Mesothelial cell of epicardium (in vitro differentiated cells): ENCODE measurements around the gene HS2ST1. TPM values are rescaled to one million over a fixed set of nuclear protein-coding genes. Genes with fewer than 3 reads are reported as not detected.
"Not testable (repeated sequence)": the region's sequence is repeated elsewhere in the genome, so short reads cannot be mapped to it uniquely, and the experiment has no call there.

Experiments used
- DNase-seq, 2 experiments: peaks; one replicate each; pipeline ENCODE4 v3.0.0; 2021; ENCODE audit warnings: low spot score in 2 of 2; ENCODE audit not compliant: unreplicated experiment in 2 of 2
- H3K27ac Mint-ChIP-seq: 2 replicates; pipeline ENCODE4 v1.8.0; 2021; ENCODE audit warnings: mixed read lengths
- H3K27me3 Mint-ChIP-seq: 2 replicates; pipeline ENCODE4 v1.8.0; 2021; ENCODE audit warnings: low read depth, mixed read lengths
- H3K36me3 Mint-ChIP-seq: 2 replicates; pipeline ENCODE4 v1.8.0; 2021; ENCODE audit warnings: mixed read lengths
- H3K4me1 Mint-ChIP-seq: 2 replicates; pipeline ENCODE4 v1.8.0; 2021; ENCODE audit warnings: mixed read lengths
- H3K4me3 Mint-ChIP-seq: 2 replicates; pipeline ENCODE4 v1.8.0; 2021; ENCODE audit warnings: mild to moderate bottlenecking, moderate library complexity, mixed read lengths
- H3K9me3 Mint-ChIP-seq: 2 replicates; pipeline ENCODE4 v1.8.0; 2021; ENCODE audit warnings: mixed read lengths
- total RNA-seq: library from RNA; stranded (reverse); gene quantifications from 3 replicates; pipeline ENCODE4 v1.2.1, GENCODE V29; 2021
- TF ChIP-seq, protein P1 (sequence below): fragments of 200-600 bp; sonication (generic); IDR thresholded peaks from one replicate; pipeline ENCODE4 v1.5.0; 2021; ENCODE audit warnings: antibody characterized with exemption; ENCODE audit not compliant: unreplicated experiment

The HS2ST1 gene
- total RNA-seq, 1 donor from 2014 or later = 40.2 TPM

DNA sequence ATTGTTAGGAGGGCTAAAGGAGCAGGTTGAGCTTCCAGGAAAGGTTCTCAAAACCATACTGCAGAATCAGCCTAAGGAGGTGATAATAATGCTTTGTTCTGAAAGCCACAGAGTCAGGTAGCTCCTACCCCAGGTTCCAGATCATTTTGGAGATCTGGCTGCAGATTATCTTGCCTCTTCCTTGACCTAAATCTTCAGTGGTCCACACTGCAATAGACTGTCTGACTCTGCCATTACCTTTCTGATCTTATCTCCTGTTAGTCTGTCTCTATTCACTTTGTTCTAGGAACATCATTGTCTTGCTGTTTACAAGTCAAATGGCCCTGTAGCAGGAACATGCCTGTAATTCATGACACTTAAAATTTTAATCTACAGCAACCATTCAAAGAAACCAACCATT is 73.0 kb downstream of the HS2ST1 start:
- Mint-ChIP-seq H3K27ac (no peak overlapping the region), H3K27me3 (no peaks in the 10 kb centered on the region), H3K4me1 (peaks cover 16% of the 10 kb centered on the region), H3K36me3 (no peaks in the 10 kb centered on the region), H3K9me3 (peaks cover 3% of the 10 kb centered on the region), H3K4me3 (no peak overlapping the region)
- TF ChIP-seq, protein P1, sequence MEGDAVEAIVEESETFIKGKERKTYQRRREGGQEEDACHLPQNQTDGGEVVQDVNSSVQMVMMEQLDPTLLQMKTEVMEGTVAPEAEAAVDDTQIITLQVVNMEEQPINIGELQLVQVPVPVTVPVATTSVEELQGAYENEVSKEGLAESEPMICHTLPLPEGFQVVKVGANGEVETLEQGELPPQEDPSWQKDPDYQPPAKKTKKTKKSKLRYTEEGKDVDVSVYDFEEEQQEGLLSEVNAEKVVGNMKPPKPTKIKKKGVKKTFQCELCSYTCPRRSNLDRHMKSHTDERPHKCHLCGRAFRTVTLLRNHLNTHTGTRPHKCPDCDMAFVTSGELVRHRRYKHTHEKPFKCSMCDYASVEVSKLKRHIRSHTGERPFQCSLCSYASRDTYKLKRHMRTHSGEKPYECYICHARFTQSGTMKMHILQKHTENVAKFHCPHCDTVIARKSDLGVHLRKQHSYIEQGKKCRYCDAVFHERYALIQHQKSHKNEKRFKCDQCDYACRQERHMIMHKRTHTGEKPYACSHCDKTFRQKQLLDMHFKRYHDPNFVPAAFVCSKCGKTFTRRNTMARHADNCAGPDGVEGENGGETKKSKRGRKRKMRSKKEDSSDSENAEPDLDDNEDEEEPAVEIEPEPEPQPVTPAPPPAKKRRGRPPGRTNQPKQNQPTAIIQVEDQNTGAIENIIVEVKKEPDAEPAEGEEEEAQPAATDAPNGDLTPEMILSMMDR = no peak
- no peak for DNase-seq

DNA sequence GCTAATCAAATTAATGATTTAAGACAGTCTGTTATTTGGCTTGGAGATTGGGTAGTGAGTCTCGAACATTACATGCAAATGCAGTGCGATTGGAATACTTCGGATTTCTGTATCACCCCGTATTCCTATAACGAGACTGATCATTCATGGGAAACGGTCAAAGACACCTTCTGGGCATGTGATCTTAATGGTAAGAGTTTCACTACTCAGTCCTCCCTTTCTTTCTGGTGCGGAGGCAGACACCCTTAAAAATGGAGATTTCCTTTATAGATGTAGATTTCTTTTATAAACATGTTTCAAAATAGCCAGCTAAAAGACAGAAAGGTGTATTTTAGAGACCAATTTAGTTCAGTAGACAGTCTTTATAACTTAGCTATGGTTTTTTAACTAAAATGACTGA is 74.4 kb downstream of the HS2ST1 start:
- Mint-ChIP-seq H3K4me1 (peaks cover 30% of the 10 kb centered on the region), H3K27ac (no peak overlapping the region), H3K9me3 (peaks cover 3% of the 10 kb centered on the region), H3K4me3 (no peak overlapping the region), H3K36me3 (no peaks in the 10 kb centered on the region), H3K27me3 (no peaks in the 10 kb centered on the region)
- TF ChIP-seq, protein P1 = no peak
- DNase-seq = no peak

DNA sequence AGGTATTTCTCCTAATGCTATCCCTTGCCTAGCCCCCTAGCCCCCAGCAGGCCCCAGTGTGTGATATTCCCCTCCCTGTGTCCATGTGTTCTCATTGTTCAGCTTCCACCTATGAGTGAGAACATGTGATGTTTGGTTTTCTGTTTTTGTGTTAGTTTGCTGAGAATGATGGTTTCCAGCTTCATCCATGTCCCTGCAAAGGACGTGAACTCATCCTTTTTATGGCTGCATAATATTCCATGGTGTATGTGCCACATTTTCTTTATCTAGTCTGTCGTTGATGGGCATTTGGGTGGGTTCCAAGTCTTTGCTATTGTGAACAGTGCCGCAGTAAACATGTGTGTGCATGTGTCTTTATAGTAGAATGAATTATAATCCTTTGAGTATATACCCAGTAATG is 75.3 kb downstream of the HS2ST1 start:
- not testable (repeated sequence) for H3K4me3 Mint-ChIP-seq, H3K27me3 Mint-ChIP-seq, H3K9me3 Mint-ChIP-seq, DNase-seq, H3K36me3 Mint-ChIP-seq, H3K27ac Mint-ChIP-seq
- peaks cover 35% of the 10 kb centered on the region for H3K4me1 Mint-ChIP-seq

DNA sequence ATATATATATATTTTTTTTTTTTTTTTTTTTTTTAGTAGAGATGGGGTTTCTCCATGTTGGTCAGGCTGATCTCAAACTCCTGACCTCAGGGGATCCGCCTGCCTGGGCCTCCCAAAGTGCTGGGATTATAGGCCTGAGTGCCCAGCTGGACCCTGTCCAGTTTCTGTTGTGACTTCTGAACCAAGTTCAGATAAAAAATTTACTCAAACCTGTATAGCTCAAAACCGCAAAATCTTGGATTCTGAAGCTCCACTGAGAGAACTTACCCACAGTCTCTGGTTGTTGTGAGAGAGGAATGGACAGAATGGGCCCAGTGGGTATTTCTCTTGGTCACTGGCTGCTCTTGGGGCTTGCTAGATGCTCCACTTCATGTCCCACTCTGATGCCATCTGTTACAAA is 76.4 kb downstream of the HS2ST1 start:
- no peak for DNase-seq
- Mint-ChIP-seq H3K4me3 (no peak overlapping the region), H3K4me1 (peaks cover 45% of the 10 kb centered on the region), H3K9me3 (peaks cover 3% of the 10 kb centered on the region), H3K27me3 (no peaks in the 10 kb centered on the region), H3K27ac (peak overlapping the region; percentile 4), H3K36me3 (no peaks in the 10 kb centered on the region)
- TF ChIP-seq, protein P1 = no peak

DNA sequence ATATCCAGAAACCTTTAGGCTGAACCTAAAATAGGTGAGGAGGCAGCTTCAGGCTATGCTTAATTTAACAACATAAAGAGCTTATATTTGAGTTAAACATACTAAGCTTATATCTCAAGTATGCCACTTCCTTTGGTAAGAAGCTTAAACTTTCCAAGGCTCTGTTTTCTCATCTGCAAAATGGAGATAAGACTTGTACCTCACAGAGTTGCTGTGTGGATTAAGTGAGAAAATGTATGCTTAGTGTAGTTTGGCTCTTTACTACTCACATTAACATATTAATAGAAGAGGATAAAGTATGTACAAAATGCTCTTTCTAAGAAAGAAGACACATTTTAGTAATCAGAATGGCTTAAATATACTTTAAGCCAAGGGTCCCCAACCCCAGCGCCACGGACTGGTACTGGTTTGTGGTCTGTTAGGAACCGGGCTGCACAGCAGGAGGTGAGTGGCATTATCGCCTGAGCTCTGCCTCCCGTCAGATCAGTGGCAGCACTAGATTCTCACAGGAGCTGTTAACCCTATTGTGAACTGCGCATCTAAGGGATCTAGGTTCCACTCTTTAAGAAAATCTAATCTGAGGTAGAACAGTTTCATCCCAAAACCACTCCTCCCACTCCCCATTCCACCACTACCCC is 77.2 kb downstream of the HS2ST1 start:
- Mint-ChIP-seq H3K4me1 (peaks cover 45% of the 10 kb centered on the region), H3K27ac (peak overlapping the region; percentile 97), H3K9me3 (peaks cover 3% of the 10 kb centered on the region), H3K4me3 (no peak overlapping the region), H3K36me3 (no peaks in the 10 kb centered on the region), H3K27me3 (no peaks in the 10 kb centered on the region)
- DNase-seq = no peak
- TF ChIP-seq, protein P1 = no peak

DNA sequence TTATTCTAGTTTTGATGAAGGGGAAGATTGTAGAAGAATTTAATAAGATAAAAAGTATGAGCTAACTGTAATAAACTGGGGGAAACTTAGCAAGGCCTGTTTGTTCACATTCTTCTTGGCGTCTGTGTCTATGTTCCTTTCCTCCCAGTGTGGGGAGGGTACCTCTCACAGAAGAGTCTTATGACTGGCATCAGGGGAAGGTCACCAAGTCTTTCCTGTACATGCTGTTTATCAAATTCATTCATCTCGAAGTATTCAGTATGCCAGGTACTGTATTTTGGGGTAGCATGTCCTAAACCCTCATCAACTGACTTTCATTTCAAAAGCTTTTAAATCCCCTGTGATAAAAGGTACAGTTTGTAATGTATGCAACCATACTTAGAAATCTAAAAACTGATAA is 78.4 kb downstream of the HS2ST1 start:
- H3K27me3 Mint-ChIP-seq = no peaks in the 10 kb centered on the region
- TF ChIP-seq, protein P1 = no peak
- peaks cover 54% of the 10 kb centered on the region for H3K4me1 Mint-ChIP-seq
- H3K27ac Mint-ChIP-seq = peak overlapping the region; percentile 97
- H3K4me3 Mint-ChIP-seq = no peak overlapping the region
- H3K9me3 Mint-ChIP-seq = peaks cover 3% of the 10 kb centered on the region
- no peaks in the 10 kb centered on the region for H3K36me3 Mint-ChIP-seq
- DNase-seq = no peak
